H1 (cell line): ENCODE measurements around the gene KLHL1. TPM values are rescaled to one million over a fixed set of nuclear protein-coding genes. Genes with fewer than 3 reads are reported as not detected.

ENCODE experiments used
- CHD1 ChIP-seq: IDR thresholded peaks from 2 replicates; pipeline ENCODE4 v1.6.1; 2012; ENCODE audit warnings: low read depth, low read length, improper control_type of control experiment
- FOSL1 ChIP-seq: IDR thresholded peaks from 2 replicates; pipeline ENCODE4 v1.6.1; 2011; ENCODE audit warnings: mild to moderate bottlenecking, low read depth, low read length, moderate library complexity; ENCODE audit not compliant: insufficient read depth
- JUN ChIP-seq: IDR thresholded peaks from 2 replicates; pipeline ENCODE4 v1.6.1; 2011; ENCODE audit warnings: low read depth, mild to moderate bottlenecking, improper control_type of control experiment, low read length
- MAFK ChIP-seq: IDR thresholded peaks from 2 replicates; pipeline ENCODE4 v1.6.1; 2012; ENCODE audit warnings: low read depth, mild to moderate bottlenecking, improper control_type of control experiment, low read length
- NRF1 ChIP-seq: IDR thresholded peaks from 2 replicates; pipeline ENCODE4 v1.6.1; 2011; ENCODE audit warnings: mild to moderate bottlenecking, low read depth, low read length, improper control_type of control experiment
- RFX5 ChIP-seq: IDR thresholded peaks from 2 replicates; pipeline ENCODE4 v1.6.1; 2011; ENCODE audit warnings: low read depth, low read length, improper control_type of control experiment, borderline replicate concordance
- RXRA ChIP-seq: IDR thresholded peaks from 2 replicates; pipeline ENCODE4 v1.6.1; 2011; ENCODE audit warnings: low read depth, mild to moderate bottlenecking, low read length, moderate library complexity; ENCODE audit not compliant: insufficient read depth
- SIRT6 ChIP-seq: IDR thresholded peaks from one replicate; pipeline ENCODE4 v1.7.1; 2012; ENCODE audit warnings: low read length, inconsistent platforms
- TBP ChIP-seq: IDR thresholded peaks from 2 replicates; pipeline ENCODE4 v1.6.1; 2011; ENCODE audit warnings: low read depth, low read length, improper control_type of control experiment
- polyA plus RNA-seq, 7 experiments: library from polyadenylated mRNA; depleted of rRNA in 3 of 7; stranded (reverse) in 5 of 7; unstranded in 2 of 7; fragments of >200 nt in 5 of 7; fragments of 200-250 nt in 2 of 7; gene quantifications; 1 replicate in 5 of 7; 2 replicates in 1 of 7; 4 replicates in 1 of 7; pipeline versions ENCODE4 v1.2.1 to v1.2.3, GENCODE V29; 2011 to 2013; ENCODE audit warnings: missing spikeins in 2 of 7, mixed read lengths in 2 of 7
- total RNA-seq: library from RNA; stranded (reverse); fragmentation: NEBNext Ultra II Directional; extraction: Animal tissue kit (Norgen Biotek cat#: 25700); gene quantifications from 2 replicates; pipeline ENCODE4 v1.2.1, GENCODE V29; 2021
- TF ChIP-seq, protein P1 (sequence below), 3 experiments: IDR thresholded peaks; 1 replicate in 2 of 3; 2 replicates in 1 of 3; pipeline versions ENCODE4 v1.5.1 to v1.6.1; 2011; ENCODE audit warnings: low read length in 3 of 3, mild to moderate bottlenecking in 3 of 3, inconsistent platforms in 2 of 3, low read depth in 1 of 3, moderate library complexity in 1 of 3; ENCODE audit not compliant: insufficient read depth in 1 of 3; ENCODE audit errors: control extremely low read depth in 1 of 3
- TF ChIP-seq, protein P2 (sequence below): IDR thresholded peaks from 2 replicates; pipeline ENCODE4 v1.6.1; 2012; ENCODE audit warnings: low read length, inconsistent platforms

The KLHL1 gene
- total and polyA plus RNA-seq, 2 of the 8 experiments (the other 6 are each of a cell fraction or from before 2014, with no cell fraction given): not detected

DNA sequence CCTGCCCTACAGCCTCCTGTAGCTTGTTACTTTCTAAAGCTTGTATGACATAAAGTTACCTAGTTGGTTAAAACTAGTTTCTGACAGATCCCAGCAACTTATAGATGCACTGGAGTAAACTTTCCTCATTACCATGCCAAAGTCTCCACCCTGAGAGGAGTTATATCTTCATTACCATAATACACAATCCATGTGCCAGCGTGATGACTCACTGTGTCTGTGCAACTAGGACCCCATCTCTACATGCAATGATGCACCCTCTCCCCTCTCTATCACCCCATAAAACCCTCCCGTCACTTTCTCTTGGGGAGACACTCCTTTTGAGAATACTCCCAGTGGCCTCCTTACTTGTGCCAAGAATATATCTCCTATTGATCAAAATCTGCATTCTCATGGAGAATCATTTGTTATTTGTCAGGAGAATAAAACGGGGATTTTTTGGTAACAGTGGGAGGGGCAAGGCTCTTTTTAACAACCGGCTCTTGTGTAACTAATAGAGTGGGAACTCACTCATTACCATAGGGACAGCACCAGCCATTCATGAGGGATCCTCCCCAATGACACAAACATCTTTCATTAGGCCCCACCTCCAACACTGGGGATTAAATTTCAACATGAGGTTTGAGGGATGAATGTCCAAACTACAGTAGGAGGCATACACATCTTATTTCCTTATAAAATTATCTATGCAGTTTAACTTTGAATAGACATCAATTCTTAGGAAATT, 235.8 kb downstream of the KLHL1 start (continued):
- TF ChIP-seq, protein P1, sequence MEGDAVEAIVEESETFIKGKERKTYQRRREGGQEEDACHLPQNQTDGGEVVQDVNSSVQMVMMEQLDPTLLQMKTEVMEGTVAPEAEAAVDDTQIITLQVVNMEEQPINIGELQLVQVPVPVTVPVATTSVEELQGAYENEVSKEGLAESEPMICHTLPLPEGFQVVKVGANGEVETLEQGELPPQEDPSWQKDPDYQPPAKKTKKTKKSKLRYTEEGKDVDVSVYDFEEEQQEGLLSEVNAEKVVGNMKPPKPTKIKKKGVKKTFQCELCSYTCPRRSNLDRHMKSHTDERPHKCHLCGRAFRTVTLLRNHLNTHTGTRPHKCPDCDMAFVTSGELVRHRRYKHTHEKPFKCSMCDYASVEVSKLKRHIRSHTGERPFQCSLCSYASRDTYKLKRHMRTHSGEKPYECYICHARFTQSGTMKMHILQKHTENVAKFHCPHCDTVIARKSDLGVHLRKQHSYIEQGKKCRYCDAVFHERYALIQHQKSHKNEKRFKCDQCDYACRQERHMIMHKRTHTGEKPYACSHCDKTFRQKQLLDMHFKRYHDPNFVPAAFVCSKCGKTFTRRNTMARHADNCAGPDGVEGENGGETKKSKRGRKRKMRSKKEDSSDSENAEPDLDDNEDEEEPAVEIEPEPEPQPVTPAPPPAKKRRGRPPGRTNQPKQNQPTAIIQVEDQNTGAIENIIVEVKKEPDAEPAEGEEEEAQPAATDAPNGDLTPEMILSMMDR (IDR thresholded peaks at IDR 0.05; ENCODE audit: control extremely low read depth in 1 of 3, insufficient read depth in 1 of 3, low read depth in 1 of 3, low read length in 3 of 3): no peak
- no peak for TF ChIP-seq RFX5
- no peak for TF ChIP-seq SIRT6
- no peak for TF ChIP-seq JUN
- TF ChIP-seq TBP: no peak
- TF ChIP-seq, protein P2, sequence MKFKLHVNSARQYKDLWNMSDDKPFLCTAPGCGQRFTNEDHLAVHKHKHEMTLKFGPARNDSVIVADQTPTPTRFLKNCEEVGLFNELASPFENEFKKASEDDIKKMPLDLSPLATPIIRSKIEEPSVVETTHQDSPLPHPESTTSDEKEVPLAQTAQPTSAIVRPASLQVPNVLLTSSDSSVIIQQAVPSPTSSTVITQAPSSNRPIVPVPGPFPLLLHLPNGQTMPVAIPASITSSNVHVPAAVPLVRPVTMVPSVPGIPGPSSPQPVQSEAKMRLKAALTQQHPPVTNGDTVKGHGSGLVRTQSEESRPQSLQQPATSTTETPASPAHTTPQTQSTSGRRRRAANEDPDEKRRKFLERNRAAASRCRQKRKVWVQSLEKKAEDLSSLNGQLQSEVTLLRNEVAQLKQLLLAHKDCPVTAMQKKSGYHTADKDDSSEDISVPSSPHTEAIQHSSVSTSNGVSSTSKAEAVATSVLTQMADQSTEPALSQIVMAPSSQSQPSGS: no peak
- TF ChIP-seq FOSL1: no peak
- no peak for TF ChIP-seq RXRA
- no peak for TF ChIP-seq NRF1
- no peak for TF ChIP-seq MAFK
- TF ChIP-seq CHD1: no peak
- TF ChIP-seq, all 59 proteins: peak for 0
